K562 (cell line): Measurements from ENCODE around the gene NKG7. TPM values are rescaled to one million over a fixed set of nuclear protein-coding genes. Genes with fewer than 3 reads are reported as not detected.

Experiments
- CEBPZ ChIP-seq: fragments of 150-350 bp; IDR thresholded peaks from 2 replicates; pipeline ENCODE4 v1.6.1; 2014; ENCODE audit warnings: low read depth, mild to moderate bottlenecking, low read length, borderline replicate concordance
- ELF4 ChIP-seq: fragments of 450-650 bp; formaldehyde crosslinking; IDR thresholded peaks from 2 replicates; pipeline ENCODE4 v1.4.0; 2022; ENCODE audit warnings: missing genetic modification characterization
- HEY1 ChIP-seq: fragments of 250-450 bp; sonication (Bioruptor Pico); IDR thresholded peaks from 2 replicates; pipeline ENCODE4 v1.5.0; 2020; ENCODE audit warnings: mild to moderate bottlenecking, moderate library complexity, borderline replicate concordance
- HLTF ChIP-seq: fragments of 450-650 bp; IDR thresholded peaks from 2 replicates; pipeline ENCODE4 v1.6.1; 2016
- IFI16 ChIP-seq: fragments of 250-450 bp; sonication (Bioruptor Pico); IDR thresholded peaks from 2 replicates; pipeline ENCODE4 v2.1.2; 2022; ENCODE audit warnings: mild to moderate bottlenecking, inconsistent platforms
- MBD2 ChIP-seq: sonication (generic); IDR thresholded peaks from 2 replicates; pipeline ENCODE4 v1.6.1; 2016; ENCODE audit warnings: low read depth, borderline replicate concordance
- NCOA2 ChIP-seq, 2 experiments: fragments of 450-650 bp; IDR thresholded peaks; 2 replicates each; pipeline ENCODE4 v1.6.1; 2018; ENCODE audit warnings: mild to moderate bottlenecking in 2 of 2, moderate library complexity in 1 of 2; ENCODE audit not compliant: partially characterized antibody in 2 of 2
- NFYB ChIP-seq: IDR thresholded peaks from 2 replicates; pipeline ENCODE4 v1.6.1; 2011; ENCODE audit warnings: mild to moderate bottlenecking, moderate library complexity; ENCODE audit not compliant: insufficient read length; ENCODE audit errors: extremely low read depth
- NKRF ChIP-seq: fragments of 450-650 bp; IDR thresholded peaks from 2 replicates; pipeline ENCODE4 v1.6.1; 2016; ENCODE audit warnings: borderline replicate concordance
- PATZ1 ChIP-seq: fragments of 250-450 bp; sonication (Bioruptor Pico); IDR thresholded peaks from 2 replicates; pipeline ENCODE4 v1.5.0; 2020; ENCODE audit warnings: mild to moderate bottlenecking, borderline replicate concordance
- PHB2 ChIP-seq: fragments of 450-650 bp; IDR thresholded peaks from 2 replicates; pipeline ENCODE4 v1.6.1; 2017; ENCODE audit warnings: low read depth
- SAP30 ChIP-seq: fragments of 200-600 bp; sonication (generic); IDR thresholded peaks from 2 replicates; pipeline ENCODE4 v1.6.1; 2012; ENCODE audit warnings: borderline replicate concordance, low read depth, mild to moderate bottlenecking, moderate library complexity, low read length, control low read depth, inconsistent platforms; ENCODE audit not compliant: insufficient read depth, poor library complexity, severe bottlenecking
- ZBTB26 ChIP-seq: fragments of 450-650 bp; formaldehyde crosslinking; IDR thresholded peaks from 2 replicates; pipeline ENCODE4 v1.4.0; 2022; ENCODE audit warnings: missing genetic modification characterization
- ZFP30 ChIP-seq: fragments of 250-450 bp; sonication (Bioruptor Pico); IDR thresholded peaks from 2 replicates; pipeline ENCODE4 v1.8.0; 2022; ENCODE audit warnings: moderate library complexity, mild to moderate bottlenecking, inconsistent platforms, borderline replicate concordance
- ZNF696 ChIP-seq: fragments of 250-450 bp; sonication (Bioruptor Pico); conservative IDR thresholded peaks from 2 replicates; pipeline ENCODE4 v1.4.0; 2020; ENCODE audit warnings: mild to moderate bottlenecking, moderate library complexity
- polyA plus RNA-seq, 8 experiments: library from polyadenylated mRNA; depleted of rRNA in 4 of 8; stranded (reverse) in 5 of 8; unstranded in 3 of 8; fragments of >200 nt; fragmentation: Nextera tagmentation in 2 of 8; fragmentation: Illumina TruSeq in 1 of 8; extraction: Ambion mirVana in 2 of 8; extraction: Trizol in 1 of 8; gene quantifications; 2 replicates each; pipeline versions ENCODE4 v1.2.1 to v1.2.3, GENCODE V29; 2011 to 2014; ENCODE audit warnings: inconsistent platforms in 1 of 8, missing spikeins in 1 of 8
- total RNA-seq, 7 experiments: library from RNA; depleted of rRNA in 6 of 7; stranded (reverse); fragments of >200 nt in 6 of 7; fragmentation: Illumina TruSeq in 2 of 7; extraction: Trizol in 2 of 7; gene quantifications; 2 replicates each; pipeline versions ENCODE4 v1.2.1 to v1.2.3, GENCODE V29; 2011 to 2021; ENCODE audit warnings: low replicate concordance in 1 of 7
- TF ChIP-seq, protein P1 (sequence below): conservative IDR thresholded peaks from 2 replicates; pipeline ENCODE4 v1.6.1; 2011; ENCODE audit warnings: low read depth, mild to moderate bottlenecking, low read length; ENCODE audit not compliant: control insufficient read depth

The NKG7 gene
- total and polyA plus RNA-seq, 9 of the 15 experiments (the other 6 are each of a cell fraction or from before 2014, with no cell fraction given), result 0.30 to 0.70 (median 0.51) TPM; not detected in 2

- TF ChIP-seq CEBPZ (no peak), HEY1 (no peak), ZFP30 (no peak), NFYB (peak; percentile 39), PHB2 (peak; percentile 68; the same call in 1 of the 2 replicates), PATZ1 (CRISPR knock-in tag) (no peak), ZNF696 (no peak), ELF4 (CRISPR knock-in tag) (peak; percentile 77; the same call in 1 of the 2 replicates), NCOA2 (IDR thresholded peaks at IDR 0.05; ENCODE audit: partially characterized antibody in 2 of 2) (no peak), MBD2 (no peak), SAP30 (no peak), ZBTB26 (CRISPR knock-in tag) (peak; percentile 34; the same call in 1 of the 2 replicates), NKRF (peak; percentile 91), IFI16 (CRISPR knock-in tag) (no peak), HLTF (peak; percentile 93)
- TF ChIP-seq, protein P1, sequence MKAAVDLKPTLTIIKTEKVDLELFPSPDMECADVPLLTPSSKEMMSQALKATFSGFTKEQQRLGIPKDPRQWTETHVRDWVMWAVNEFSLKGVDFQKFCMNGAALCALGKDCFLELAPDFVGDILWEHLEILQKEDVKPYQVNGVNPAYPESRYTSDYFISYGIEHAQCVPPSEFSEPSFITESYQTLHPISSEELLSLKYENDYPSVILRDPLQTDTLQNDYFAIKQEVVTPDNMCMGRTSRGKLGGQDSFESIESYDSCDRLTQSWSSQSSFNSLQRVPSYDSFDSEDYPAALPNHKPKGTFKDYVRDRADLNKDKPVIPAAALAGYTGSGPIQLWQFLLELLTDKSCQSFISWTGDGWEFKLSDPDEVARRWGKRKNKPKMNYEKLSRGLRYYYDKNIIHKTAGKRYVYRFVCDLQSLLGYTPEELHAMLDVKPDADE, result no peak
Observed at GRCh38 chr19:51366389-51367254, 5.8 kb downstream of the NKG7 start (continued).
